Hematopoietic multipotent progenitor cell treated with erythropoietin and hydrocortisone succinate and interleukin-3 and kit ligand, for 4 days (in vitro differentiated cells): ENCODE results near the gene PPP1R13B.

Experiments
- DNase-seq: peaks from one replicate; pipeline ENCODE4 v3.0.0-alpha.2; 2015

Gene PPP1R13B

GRCh38 chr14:103880348-103881267, 33.2 kb upstream of the PPP1R13B start:
- peak; percentile 91 for DNase-seq

- no peak for DNase-seq
Measured at GRCh38 chr14:103879570-103880347, 32.4 kb upstream of the PPP1R13B start.

- DNase-seq: no peak
Measured at GRCh38 chr14:103879118-103879569, 31.8 kb upstream of the PPP1R13B start.

GRCh38 chr14:103878180-103878579, 30.8 kb upstream of the PPP1R13B start:
- no peak for DNase-seq

GRCh38 chr14:103875010-103875409, 27.6 kb upstream of the PPP1R13B start:
- no peak for DNase-seq

- no peak for DNase-seq
Measured at GRCh38 chr14:103872481-103873113, 25.2 kb upstream of the PPP1R13B start.

- DNase-seq: peak; percentile 74
Measured at GRCh38 chr14:103871596-103872480, 24.5 kb upstream of the PPP1R13B start.

- no peak for DNase-seq
Measured at GRCh38 chr14:103870891-103871595, 23.7 kb upstream of the PPP1R13B start.

- DNase-seq: no peak
Measured at GRCh38 chr14:103870144-103870876, 22.9 kb upstream of the PPP1R13B start.

GRCh38 chr14:103869406-103870143, 22.2 kb upstream of the PPP1R13B start:
- no peak for DNase-seq

- DNase-seq: no peak
Measured at GRCh38 chr14:103868242-103868897, 21.0 kb upstream of the PPP1R13B start.

GRCh38 chr14:103867523-103867953, 20.2 kb upstream of the PPP1R13B start:
- no peak for DNase-seq

- DNase-seq: no peak
Measured at GRCh38 chr14:103867020-103867419, 19.6 kb upstream of the PPP1R13B start.

- DNase-seq: no peak
Measured at GRCh38 chr14:103863245-103863644, 15.9 kb upstream of the PPP1R13B start.

- DNase-seq: no peak
Measured at GRCh38 chr14:103862393-103862782, 15.0 kb upstream of the PPP1R13B start.

- peak; percentile 56 for DNase-seq
Measured at GRCh38 chr14:103861413-103862392, 14.3 kb upstream of the PPP1R13B start.

- DNase-seq: no peak
Measured at GRCh38 chr14:103859416-103860202, 12.2 kb upstream of the PPP1R13B start.
